Subcutaneous adipose tissue (tissue), 4 donors: ENCODE results near the gene CCDC92. TPM values are rescaled to one million over a fixed set of nuclear protein-coding genes. Genes with fewer than 3 reads are reported as not detected.

Experiments
- total RNA-seq, 4 donors: library from RNA; depleted of rRNA; stranded (reverse); fragments of >200 nt; gene quantifications; one replicate each; pipeline ENCODE4 v1.1.0, GENCODE V29; 2016
- TF ChIP-seq, protein P1 (sequence below): fragments of 450-650 bp; IDR thresholded peaks from one replicate; pipeline ENCODE4 v1.5.1; 2016; ENCODE audit warnings: low read depth, mild to moderate bottlenecking, control low read depth, antibody characterized with exemption, moderate library complexity

CCDC92 gene
- total RNA-seq, 4 donors from 2014 or later: 30.3 to 72.3 (median 37.8) TPM

DNA sequence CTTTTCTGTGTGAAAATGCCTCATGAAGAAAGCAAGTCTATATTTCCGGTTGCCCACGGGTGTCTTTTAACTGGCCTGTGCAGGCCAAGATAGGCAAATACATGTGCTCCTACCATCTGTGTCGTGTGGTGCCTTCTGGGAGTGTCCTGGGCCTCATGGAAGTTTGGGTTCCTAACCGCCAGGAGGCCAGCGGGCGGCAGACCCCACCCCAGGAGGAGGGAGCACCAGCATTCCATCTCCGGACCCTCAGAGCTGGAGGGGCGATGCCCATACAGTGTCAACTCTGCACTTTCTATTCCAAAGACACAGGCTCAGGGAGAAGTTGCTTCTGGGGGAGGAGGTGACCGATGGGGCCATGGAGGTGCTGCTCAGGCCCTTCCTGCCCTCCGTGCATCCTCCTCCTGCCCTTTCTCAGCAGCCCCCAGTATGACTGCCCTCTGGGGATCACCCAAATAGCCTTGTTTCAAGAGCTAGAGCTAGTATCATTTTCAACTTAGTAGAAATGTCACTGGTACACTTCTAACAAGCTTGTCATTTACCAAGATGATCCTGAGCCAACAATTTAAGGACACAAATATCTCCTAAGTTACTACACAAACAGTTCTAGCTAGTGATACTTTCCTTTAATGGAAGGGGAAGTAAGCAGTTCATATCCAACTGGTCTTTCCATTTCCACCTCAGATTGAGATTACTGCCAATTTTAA is 17.8 kb downstream of the CCDC92 start:
- TF ChIP-seq, protein P1, sequence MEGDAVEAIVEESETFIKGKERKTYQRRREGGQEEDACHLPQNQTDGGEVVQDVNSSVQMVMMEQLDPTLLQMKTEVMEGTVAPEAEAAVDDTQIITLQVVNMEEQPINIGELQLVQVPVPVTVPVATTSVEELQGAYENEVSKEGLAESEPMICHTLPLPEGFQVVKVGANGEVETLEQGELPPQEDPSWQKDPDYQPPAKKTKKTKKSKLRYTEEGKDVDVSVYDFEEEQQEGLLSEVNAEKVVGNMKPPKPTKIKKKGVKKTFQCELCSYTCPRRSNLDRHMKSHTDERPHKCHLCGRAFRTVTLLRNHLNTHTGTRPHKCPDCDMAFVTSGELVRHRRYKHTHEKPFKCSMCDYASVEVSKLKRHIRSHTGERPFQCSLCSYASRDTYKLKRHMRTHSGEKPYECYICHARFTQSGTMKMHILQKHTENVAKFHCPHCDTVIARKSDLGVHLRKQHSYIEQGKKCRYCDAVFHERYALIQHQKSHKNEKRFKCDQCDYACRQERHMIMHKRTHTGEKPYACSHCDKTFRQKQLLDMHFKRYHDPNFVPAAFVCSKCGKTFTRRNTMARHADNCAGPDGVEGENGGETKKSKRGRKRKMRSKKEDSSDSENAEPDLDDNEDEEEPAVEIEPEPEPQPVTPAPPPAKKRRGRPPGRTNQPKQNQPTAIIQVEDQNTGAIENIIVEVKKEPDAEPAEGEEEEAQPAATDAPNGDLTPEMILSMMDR: no peak

- TF ChIP-seq, protein P1: no peak
These were observed 20.6 kb downstream of the CCDC92 start for GRCh38 chr12:123952037-123952436.

DNA sequence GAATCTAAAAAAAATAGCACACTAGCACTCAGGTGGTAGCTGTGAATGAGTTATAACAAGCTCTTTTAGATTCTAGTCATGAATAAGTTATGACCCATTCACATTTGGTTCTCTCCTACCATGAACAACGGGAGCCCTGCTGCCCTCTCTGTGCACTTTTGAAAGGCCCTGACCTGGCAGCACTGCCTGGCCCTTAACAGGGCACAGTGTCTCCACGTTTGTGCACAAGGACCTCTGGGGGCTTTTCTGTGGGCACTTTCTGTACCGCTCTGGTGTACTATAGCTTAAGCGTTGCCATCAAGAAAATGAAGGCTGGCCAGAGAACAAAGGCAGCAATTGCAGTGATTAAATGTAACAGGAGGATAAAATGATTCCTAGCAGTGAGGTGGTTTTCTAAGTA is 21.2 kb downstream of the CCDC92 start:
- TF ChIP-seq, protein P1: no peak

DNA sequence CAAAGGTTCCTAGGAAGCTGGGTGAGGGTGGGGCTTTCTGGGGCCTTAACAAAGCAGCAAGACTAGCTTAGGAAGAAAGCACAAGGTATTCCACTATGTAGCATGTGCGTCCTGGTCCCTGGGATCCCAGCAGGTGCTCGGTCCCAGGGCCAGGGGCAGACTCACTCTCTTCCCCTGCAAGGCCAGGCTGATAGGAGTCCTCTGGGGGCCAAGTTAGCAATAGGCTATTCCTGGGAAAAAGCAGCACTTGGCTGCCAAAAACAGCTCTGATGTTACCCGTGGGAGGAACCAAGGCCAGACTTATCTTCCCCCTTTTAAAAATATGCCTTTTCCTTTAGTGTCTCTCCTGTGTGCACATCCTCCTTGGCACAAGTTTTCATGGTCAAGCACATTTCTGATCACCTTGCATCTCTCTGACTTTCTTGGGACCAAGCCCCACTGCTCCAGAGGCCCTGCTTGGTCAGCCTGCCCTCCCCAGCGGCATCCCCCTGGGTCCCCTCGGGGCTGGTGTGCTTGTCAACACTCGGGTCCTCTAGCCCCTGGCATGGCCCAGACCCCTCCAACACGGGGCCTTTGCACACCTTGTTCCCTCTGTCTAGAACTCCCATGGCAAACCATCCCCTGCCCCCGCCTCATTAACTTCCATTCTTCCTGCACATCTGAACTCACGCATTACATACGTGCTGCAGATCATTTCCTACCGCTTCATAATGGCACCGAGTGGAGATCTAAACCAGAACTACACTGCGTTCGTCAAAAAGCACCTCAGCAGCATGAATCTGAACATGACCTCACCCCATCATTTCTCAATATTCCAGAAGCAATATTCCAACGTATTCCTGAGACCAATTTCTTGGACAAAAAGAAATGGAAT is 21.9 kb downstream of the CCDC92 start:
- TF ChIP-seq, protein P1: no peak

- TF ChIP-seq, protein P1: no peak
These were observed 22.9 kb downstream of the CCDC92 start for GRCh38 chr12:123949770-123950165.

DNA sequence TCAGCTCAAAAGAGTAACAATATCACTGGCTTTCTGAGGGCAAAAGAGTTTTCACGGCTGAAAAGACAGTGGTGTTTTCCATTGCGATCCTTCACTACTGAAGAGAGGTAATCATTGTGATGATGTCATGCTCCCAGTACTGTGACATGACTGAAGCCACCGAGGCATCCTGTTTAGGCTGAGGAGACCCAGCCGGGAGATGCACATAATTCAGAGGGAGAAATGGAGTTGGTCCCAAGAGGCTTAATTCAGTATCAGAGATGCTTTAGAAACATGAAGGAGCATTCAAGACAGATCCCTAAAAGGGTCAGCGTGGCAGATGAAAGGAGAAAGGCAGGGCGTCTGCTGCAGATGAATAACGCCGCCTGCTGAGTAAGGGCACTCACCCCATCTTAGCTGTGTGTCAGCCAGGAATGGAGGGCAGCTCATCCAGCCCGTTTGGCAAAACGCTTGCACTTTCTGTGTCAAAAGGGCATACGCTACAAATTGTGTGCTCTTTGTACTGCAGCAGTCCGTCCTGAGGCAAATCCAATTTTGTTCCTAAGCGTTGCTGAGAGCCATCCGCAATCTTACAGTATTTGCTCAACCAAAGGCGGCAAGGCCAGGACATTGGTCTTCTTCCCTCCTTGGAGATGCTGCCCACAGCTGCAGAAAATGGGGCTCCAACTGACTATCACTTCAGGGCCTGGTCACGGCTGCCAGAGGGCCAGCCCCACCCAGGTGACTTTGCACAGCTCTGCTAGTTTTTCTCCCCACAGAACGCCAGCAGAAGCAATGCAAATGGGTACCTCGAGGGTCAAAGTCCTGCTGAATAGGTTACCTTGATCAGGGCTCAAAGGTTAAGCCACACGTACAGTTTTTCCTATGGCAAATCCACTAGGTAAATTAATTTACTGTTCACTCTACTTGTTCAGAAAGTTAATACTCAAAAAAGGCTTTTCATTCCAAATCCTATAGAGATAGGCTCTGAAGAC is 23.5 kb downstream of the CCDC92 start:
- TF ChIP-seq, protein P1: no peak
